NCI-H446 treated with DMSO at 0.1 percent for 48 hours (cell line): ENCODE data around the gene COPG2.

Source experiments
- DNase-seq: peaks from one replicate; lab custom pipeline; 2025; lab: John Stamatoyannopoulos, UW

Gene COPG2

DNA sequence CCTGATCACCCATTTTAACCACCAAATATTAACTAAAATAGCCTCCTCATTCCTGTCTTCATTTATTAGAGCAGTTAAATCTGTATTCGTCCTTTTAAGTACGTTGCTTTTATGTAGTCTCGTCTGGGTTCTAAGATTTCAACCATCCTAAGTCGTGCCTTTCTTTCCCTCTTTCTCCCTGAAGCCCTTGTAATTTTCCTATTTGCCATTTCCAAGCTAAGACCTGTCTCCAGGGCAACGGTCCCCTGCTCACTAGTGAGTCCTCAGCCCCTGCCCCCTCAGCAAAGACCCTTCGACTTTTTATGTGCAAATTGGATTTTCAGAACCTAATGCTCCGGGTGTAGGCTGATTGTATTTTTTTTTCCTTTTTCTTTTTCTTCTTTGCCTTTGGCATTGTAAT lies 192.8 kb downstream of the COPG2 start:
- no peak for DNase-seq

DNA sequence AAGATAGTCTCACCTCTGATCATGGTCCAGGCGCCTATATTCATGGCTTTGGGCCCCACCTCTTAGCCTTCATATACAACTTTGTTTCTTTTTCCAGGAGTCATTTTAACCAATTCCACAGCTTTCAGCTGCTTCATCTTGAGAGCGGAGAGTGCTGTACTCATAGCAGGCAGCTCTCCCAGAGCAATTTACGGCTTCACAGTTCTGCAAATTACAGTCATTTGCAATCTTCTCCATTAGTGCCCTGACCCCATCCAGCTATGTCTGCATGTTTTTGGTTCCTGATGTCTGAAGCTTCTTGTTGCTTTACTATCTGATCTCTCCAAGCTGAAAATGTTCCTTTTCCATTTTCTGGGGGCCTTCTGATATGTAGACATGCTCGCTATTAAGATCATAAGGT lies 194.7 kb downstream of the COPG2 start:
- no peak for DNase-seq

DNA sequence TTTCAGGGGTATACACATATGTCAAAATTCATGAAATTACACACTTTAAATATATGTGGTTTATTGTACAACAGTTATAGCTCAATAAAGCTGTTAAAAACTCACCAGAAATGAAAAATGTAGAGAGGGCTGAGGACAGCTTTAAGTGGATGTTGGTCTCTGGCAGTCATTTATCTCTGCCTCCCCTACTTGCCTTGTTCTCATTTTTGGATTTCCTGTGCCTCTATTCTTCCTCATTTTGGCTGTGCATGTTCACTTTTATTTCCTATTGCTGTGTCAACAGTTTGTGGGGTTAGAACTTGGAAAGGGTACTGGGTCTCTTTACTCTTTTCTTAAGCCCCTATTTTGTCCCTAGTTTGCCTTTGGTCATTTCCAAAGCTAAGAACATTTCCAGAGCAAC lies 195.3 kb downstream of the COPG2 start:
- no peak for DNase-seq

DNA sequence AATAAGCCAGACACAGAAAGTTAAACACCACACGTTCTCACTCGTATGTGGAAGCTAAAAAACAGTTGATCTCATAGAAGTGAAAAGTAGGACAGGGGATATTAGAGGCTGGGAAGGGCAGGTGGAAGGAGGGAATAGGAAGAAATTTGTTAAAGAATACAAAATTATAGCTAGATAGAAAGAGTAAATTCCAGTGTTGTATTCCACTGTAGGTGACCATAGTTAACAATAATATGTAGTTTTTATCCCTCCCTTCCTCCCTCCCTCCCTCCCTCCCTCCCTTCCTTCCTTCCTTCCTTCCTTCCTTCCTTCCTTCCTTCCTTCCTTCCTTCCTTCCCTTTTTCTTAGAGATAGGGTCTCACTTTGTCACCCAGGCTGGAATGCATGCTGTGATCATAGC lies 196.6 kb downstream of the COPG2 start:
- no peak for DNase-seq

DNA sequence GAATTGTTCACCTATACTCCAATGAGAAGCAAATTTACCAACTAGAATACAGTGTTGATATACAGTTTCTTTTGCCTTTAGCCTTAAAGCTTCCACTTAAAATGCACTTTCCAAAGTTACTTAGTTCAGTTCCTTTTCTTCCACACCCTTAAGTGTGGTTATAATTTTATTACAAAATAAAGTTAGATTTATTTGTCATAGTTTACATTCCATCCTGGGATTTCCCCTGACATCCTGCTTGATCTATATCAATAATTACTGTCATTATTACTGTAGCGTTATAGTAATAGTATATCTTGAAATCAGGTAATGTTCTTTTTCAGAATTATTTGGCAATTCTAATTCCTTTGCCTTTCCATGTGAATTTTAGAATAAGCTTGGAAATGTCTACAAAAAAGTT lies 199.9 kb downstream of the COPG2 start:
- DNase-seq: no peak

DNA sequence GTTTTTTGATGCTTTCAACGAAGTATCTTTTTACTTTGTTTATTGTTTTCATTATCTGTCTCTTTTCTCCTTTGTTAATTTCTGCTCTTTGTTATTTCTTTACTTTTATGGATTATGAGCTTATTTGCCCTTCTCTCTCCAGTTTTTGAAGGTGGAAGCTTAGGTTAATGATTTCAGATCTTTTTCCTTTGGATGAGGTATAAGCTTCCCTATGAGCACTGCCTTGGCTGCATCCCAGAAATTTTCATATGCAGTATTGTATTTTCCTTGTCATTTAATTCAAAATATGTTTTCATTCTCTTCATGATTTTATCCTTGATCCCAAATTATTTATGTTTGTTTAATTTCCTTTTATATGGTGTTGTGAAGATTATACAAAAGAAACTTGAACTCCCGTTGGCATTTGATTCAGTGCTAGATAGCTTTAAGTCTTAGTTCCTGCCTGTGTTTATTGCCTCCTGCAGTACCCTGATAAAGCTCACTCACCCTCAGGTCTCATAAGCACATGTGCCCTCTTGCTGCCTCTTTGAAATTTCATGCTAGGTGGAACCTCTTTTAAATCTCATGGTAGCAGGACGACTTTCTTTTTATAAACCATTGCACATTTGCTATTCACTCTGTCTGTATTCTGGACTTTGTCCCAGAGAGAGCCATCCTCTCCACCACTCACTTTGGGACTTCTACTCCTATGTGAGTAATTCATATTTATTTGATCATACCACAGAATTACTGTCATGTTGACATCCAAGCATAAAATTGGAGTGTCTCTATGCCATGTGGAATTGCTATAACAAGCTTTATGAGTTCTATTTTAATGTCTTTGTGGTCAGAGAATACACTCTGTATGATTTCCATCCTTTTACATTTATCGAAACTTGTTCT lies 204.8 kb downstream of the COPG2 start:
- DNase-seq: no peak

DNA sequence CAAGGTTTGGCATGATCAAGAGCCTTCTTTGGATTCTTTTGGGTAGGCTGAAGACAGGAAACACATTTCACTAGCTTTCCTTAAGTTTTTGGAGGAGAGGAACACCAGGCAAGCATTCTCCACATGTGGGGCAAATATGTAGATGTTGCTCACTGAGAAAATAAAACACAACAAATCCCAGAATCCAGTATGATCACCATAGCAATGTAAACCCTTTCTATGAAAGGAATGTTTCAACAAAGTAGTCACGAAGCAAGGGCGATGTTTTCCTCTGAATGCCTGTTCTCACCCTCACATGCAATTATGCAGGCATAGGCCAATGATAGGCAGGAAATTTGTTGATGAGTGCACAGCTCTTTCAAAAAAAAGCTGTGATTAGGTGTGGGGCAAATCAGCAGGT lies 207.3 kb downstream of the COPG2 start:
- no peak for DNase-seq

GRCh38 chr7:130458257-130458656 lies 210.3 kb downstream of the COPG2 start:
- DNase-seq: no peak
